Head of caudate nucleus (tissue), 42 donors: ENCODE data around the gene CABCOCO1.

Experiments
- DNase-seq, 42 donors: peaks; one replicate each; pipeline versions ENCODE4 v3.0.0 to v3.0.0-alpha.2; 2020 to 2021; ENCODE audit warnings: mixed read lengths in 7 of 42
- intact Hi-C: fragments of 100-400 bp; cut with DNase I; formaldehyde crosslinking; loops from one replicate; pipeline ENCODE4 v1.15.0; 2022

CABCOCO1 gene

DNA sequence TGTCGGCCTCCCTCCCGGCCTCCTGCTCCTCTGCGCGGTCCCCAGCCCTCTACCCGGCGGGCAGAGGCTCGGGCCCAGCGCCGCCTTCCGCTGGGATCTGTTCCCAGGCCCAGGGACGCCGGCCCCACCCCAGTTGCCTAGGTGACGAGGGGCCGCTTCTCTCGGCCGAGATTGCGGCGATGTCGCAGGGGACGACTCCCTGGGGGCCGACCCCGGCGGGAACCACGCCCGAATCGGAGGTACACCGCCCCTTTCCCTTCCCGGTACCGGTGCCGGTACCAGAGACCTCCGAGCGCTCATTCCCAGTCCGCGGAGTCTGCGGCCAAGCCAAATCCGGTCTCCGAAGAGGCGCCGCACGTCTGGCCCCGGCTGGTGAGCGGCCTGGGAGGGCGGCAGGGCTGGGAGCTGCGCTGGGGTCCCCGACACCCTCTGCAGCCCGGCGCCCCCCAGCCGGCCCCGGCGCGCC is at the start of gene CABCOCO1:
CABCOCO1 (plus strand) TSS at position 136 of the 466 bp plus-strand sequence; CDS start at position 180, 44 bp downstream.
- intact Hi-C loops: no loop called here
- DNase-seq: peak; percentile 52 to 92 (median 82)

- DNase-seq: no peak
- intact Hi-C loops: no loop called here
These were observed 49.1 kb upstream of the CABCOCO1 start for GRCh38 chr10:61613665-61614064.

- no peak for DNase-seq
- intact Hi-C loops: no loop called here
These were observed 46.1 kb upstream of the CABCOCO1 start for GRCh38 chr10:61616611-61617010.

- intact Hi-C loops: no loop called here
These were observed 45.5 kb upstream of the CABCOCO1 start for GRCh38 chr10:61617180-61617579.

DNA sequence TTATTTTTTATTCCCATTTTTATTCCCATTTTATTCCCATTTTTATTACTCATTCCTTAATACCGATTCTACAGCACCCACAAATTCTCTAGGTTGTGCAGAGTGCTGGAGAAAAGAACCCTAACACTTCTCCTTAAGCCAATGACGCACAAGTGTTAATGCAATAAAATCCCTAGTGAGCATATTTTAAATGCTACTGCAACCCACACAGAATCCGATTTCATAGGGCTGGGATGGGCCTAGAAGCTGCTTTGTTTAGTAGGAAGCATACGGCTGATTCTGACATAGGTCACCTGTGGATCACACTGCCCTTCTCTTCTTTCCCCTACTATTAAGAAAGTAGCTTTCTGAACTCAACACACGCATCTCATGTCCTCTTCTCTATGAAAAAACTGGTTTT is 45.1 kb upstream of the CABCOCO1 start:
- intact Hi-C loops: no loop called here
- DNase-seq: no peak

More at GRCh38 chr10:61617180-61617579, 45.5 kb upstream of the CABCOCO1 start:
- DNase-seq: no peak

- no peak for DNase-seq
These were observed 44.3 kb upstream of the CABCOCO1 start for GRCh38 chr10:61618388-61618961.

DNA sequence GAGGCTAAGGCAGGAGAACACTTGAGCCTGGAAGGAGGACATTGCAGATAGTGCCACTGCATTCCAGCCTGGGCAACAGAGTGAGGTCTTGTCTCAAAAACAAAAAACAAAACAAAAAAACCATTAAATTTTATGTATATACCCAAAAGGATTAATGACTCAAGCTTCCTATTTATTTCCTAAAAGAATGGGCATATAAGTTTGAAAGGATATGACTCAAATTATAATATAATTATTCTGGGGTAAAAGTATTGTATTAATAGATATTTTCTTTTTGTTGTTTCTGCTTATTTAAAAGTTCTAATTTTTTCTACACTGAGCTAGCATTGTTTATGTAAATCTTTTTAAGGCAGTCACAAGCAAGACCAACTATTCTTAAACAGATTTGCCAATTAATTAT is 42.2 kb upstream of the CABCOCO1 start:
- DNase-seq: no peak
- intact Hi-C loops: no loop called here

More at GRCh38 chr10:61618388-61618961, 44.3 kb upstream of the CABCOCO1 start:
- intact Hi-C loops: no loop called here

- DNase-seq: peak in 1 of 42 donors; percentile 14
- intact Hi-C loops: no loop called here
These were observed 41.1 kb upstream of the CABCOCO1 start for GRCh38 chr10:61621605-61622051.

GRCh38 chr10:61623161-61623560 is 39.6 kb upstream of the CABCOCO1 start:
- DNase-seq: peak in 14 of 42 donors; percentile 13 to 66 (median 32)
- intact Hi-C loops: no loop called here

DNA sequence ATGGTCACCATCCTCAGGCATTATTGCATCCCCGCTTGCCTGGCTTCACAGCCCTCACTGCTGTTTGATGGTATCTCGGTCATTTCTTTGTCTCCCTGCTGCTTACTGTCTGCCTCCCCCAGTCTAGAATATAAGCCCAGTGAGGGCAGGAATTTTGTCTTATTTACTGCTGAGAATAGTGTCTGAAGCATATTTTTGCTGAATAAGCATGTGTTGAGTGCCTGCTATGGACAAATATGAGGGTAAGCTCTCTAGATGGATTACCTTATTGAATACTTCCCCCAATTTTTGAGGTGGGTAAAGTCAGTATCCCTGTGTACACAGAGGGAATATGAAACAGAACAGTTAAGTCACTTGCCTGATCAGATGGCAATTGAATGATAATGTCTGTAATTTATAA is 36.5 kb upstream of the CABCOCO1 start:
- intact Hi-C loops: no loop called here
- DNase-seq: no peak

DNA sequence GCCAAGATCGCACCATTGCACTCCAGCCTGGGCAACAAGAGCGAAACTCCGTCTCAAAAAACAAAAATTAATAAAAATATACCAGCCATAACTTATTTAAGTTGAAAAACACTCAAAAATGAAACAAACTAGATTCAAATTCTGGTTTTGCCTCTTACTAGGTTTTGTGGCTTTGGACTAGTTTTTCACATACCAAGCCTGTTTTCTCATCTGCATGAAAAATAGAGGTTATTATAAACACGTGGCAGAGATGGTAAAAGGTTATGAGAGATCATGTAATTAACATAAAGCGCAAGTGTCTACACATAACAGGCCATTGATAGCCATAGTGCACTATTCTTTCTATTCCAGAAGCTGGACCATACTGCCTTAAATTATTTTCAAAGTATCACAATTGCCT is 35.5 kb upstream of the CABCOCO1 start:
- DNase-seq: no peak
- intact Hi-C loops: no loop called here

DNA sequence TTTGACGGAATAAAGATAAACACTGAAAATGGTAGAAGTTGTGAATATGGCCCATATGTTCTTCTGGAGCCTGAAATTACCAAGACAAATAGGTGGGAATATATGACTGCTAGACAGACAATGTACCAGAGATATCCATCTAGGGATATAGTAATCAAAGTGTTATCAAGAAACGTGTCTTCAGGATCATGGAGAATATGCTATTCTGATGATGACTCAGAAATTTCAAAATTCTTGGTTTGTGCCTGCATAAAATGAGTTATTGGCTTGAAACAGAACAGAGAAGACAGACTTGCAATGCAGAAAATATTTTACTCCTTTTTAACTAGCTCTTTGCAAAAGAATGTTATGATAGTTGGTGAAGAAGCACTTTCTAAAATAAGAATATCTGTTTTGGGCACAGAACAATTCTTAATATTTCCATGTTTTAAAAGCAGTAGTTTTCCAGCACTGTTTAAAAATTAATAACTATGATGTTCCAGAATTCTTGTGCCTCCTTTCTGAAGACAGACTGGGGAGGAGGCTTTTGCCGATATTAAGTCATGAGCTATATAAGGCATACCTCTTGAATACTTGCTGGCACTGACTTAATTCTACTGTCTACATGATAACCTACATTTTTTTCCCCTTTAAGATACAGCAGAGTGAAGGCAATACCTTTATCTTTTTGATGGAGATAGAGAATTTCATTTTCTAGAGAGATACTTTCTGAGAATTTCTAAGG is 34.4 kb upstream of the CABCOCO1 start:
- peak in 5 of 42 donors; percentile 10 to 48 (median 26) for DNase-seq
- intact Hi-C loops: no loop called here

DNA sequence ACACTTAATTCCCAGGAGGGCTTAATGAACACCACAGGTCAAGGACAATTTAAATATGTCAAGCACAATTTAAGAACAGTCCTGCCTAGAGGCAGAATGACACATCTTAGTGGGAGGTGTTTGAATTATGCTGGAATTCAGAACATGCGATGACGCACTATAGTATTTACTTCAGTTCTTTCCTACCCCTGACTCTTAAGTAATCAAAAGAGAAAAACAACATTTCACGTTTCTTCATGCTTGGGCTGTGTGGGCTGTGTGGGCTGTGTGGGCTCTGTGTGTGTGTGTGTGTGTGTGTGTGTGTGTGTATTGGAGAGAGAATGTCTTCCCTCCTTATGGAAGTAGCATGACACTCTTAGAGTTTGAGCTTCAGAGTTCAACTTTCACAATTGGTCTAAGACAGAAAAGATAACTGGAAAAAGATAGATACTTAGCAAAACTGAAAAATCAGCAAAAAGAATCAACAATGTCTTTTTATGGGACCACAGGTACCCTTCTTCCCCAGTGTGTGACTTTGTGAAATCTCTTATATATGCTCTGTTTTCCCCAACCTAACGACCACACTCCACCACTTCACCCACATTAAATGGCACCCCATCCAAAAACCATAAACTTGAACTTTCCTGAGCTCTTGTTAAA is 33.7 kb upstream of the CABCOCO1 start:
- intact Hi-C loops: no loop called here
- peak in 9 of 42 donors; percentile 4 to 39 (median 18) for DNase-seq

GRCh38 chr10:61629576-61629975 is 33.2 kb upstream of the CABCOCO1 start:
- DNase-seq: no peak
- intact Hi-C loops: no loop called here

DNA sequence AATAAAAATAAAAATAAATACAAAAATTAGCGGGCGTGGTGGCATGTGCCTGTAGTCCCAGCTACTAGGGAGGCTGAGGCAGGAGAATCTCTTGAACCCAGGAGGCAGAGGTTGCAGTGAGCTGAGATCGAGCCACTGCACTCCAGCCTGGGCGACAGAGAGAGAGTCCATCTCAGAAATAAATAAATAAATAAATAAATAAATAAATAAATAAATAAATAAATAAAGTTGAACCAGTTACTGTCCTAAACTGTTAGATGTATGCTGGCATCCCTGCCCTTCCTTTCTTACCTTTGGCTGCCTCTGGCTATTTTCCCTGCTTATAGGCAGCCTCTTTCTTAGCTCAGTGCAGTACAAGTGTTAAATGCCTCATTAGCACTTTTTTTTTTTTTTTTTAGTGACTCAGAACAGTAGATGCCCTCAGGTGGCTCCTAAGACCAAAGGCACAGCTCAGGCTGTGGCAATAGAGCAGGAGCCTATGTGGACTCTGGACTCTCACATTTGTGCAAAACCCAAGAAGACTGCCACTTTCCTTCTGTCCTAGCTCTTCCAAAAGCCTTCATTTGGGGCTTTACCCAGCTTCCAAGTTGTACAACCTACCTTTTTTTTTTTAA is 30.6 kb upstream of the CABCOCO1 start:
- no peak for DNase-seq
- intact Hi-C loops: no loop called here

DNA sequence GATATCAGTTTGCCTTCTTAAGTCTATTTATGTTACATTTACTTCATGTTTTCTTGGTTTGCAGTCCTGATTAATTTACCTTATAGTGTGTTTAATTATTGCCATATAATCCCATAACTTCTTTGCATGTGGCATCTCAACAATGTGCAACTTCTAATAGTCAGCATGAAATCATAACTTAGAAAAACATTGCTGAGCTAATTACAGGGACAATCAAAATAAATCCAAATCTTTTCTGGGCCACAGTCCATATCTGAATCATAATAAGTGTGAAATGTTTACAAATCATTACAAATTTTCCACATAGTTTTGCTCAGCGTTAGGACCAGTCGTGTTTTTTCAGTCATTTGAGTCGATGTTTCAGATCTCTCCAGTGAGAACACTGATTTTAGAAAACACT is 29.1 kb upstream of the CABCOCO1 start:
- intact Hi-C loops: no loop called here

GRCh38 chr10:61634746-61635145 is 28.0 kb upstream of the CABCOCO1 start:
- intact Hi-C loops: no loop called here
- DNase-seq: no peak

More for the DNA sequence above, 29.1 kb upstream of the CABCOCO1 start:
- DNase-seq: no peak

DNA sequence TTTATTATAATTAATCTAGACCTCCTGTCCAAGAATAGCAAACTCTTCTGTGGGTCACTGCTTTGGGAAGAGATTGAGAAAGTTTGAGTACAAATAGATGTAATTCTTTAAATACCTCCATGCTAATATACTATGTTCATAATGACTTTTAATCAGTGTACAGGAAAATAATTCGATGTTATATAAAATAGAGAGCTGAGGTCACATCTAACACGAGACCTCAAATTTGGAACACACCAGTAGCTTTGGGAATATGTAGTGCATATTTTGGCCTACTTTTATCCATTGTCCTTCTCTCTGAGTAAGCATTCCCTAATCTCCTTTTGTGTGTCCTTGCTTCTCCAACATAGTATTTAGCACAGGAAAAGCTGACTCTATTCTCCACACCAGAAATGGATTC is 27.3 kb upstream of the CABCOCO1 start:
- DNase-seq: no peak
- intact Hi-C loops: no loop called here

- DNase-seq: no peak
- intact Hi-C loops: no loop called here
These were observed 26.8 kb upstream of the CABCOCO1 start for GRCh38 chr10:61635932-61636331.

DNA sequence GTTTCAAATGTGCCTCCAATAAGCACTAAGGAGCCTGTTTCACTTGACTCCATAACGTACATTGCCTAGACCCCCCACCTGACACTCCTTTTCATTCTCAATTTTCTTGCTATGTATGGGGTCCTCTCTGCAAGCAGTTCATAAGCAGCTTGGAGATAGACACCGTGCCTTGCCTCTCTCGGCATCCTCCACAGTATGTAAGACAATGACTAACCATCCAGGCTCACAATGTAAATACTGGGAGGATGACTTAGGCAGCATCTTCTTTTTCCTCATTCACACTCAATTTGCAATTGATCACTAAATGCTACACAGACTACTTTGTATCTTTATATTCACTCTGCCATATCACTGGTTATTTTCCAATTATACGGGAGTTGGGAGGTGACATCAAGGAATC is 22.8 kb upstream of the CABCOCO1 start:
- DNase-seq: no peak
- intact Hi-C loops: no loop called here
